Stimulated activated CD8-positive, alpha-beta memory T cell treated with anti-CD3 and anti-CD28 coated beads, Interleukin-7, amount 100 ng/mL, for 24 hours (primary cell): Measurements from ENCODE around the gene KRTAP4-4.
"Not testable (repeated sequence)": the region's sequence is repeated elsewhere in the genome, so short reads cannot be mapped to it uniquely, and the experiment has no call there.

Experiments
- DNase-seq: peaks from one replicate; pipeline ENCODE4 v3.0.0-alpha.2; 2020; ENCODE audit warnings: low read depth

The KRTAP4-4 gene

DNA sequence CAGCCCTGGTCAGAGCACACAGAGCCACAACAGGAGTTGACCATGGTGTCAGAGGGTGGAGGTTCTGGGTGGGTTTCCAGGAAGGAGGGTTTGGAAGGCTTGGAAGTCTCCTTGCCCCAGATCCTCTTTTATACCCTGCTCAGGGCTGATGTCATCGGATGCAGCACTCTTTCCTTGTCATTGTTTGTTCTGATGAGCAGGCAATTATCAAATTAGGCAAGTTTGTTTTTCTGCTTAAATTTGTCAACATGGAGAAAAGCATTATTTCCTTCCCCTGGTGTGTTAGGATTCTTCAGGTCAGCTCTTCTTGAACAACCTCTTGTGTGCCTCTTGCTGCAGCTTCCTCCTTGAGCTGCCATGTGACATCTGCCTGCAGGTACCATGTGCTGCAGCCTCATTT lies at the start of gene KRTAP4-4:
Gene KRTAP4-4 (minus strand): TSS at position 101 of the 400 bp plus-strand sequence. CDS start 57 bp downstream, at position 44.
- no peak for DNase-seq

DNA sequence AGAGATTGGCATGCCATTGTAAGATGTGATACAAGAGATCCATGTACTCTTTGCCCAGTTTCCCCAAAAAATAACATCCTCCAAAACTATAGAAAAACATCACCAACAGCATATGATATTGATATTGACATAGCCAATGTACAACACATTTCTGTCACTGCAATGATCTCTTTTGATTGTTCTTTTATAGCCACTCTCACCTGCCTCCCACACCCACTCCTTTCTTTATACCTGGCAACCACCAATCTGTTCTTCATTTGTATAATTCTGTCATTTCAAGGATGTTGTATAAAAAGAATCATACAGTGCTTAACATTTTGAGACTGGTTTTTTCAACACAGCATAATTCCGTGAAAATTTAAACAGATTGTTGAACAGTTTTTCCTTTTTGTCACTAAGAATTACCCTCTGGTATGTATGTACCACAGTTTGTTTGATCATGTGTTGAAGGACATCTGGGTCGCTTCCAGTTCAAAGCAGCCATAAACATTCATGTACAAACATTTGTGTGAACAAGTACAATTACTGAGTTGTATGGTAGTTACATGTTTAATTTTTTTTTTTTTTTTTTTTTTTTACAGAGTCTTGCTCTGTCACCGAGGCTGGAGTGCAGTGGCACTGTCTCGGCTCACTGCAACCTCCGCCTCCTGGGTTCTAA lies 39.0 kb upstream of the KRTAP4-4 start:
- no peak for DNase-seq

DNA sequence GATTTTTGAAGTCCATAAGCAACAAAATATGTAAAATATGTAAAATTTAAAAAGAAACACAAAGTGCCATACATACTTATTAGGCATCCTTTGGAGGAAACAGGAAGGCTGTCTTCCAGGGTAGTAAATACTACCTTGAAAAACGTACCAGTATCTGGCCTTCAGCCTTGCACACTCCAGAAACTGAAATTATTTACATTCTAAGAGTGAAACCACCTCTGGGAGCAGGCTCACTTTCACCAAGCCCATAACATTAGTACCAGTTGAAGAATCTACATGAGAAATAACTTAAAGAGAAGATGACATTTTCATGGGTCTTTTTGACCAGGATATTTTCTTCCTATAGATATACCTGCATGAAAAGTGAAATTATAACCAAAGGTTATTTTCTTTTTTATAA lies 35.5 kb upstream of the KRTAP4-4 start:
- DNase-seq: no peak

- no peak for DNase-seq
These were observed 29.8 kb upstream of the KRTAP4-4 start for GRCh38 chr17:41190328-41190727.

- DNase-seq: not testable (repeated sequence)
These were observed 29.3 kb upstream of the KRTAP4-4 start, which contains the start of gene KRTAP9-1 for GRCh38 chr17:41189837-41190318. Gene KRTAP9-1, plus strand, starts transcription at chr17:41189887. Its CDS starts 0 bp downstream, at chr17:41189887.

- no peak for DNase-seq
These were observed 26.3 kb upstream of the KRTAP4-4 start for GRCh38 chr17:41186872-41187271.

DNA sequence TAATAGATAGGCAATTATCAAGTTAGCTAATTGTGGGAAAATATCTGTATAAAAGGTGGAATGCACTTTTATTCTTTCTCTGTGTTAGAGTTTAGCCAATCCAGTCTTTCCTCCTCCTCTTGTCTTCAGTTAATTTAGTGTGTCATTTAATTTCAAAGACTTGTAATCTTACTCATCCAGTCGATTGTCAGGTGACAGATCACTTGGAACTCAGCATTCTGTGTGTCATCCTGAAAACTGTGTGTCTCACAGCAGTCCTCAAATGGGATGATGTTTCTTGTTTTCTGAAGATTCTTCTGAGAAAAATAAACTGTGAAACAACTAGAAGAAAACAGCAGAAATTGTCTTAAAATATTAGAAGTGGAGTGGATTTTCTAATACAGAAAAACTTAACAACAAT lies 24.5 kb upstream of the KRTAP4-4 start:
- no peak for DNase-seq

- no peak for DNase-seq
These were observed 24.0 kb upstream of the KRTAP4-4 start, which contains the start of gene KRTAP4-1 for GRCh38 chr17:41184480-41184961. Gene KRTAP4-1, minus strand, starts transcription at chr17:41184911. Its CDS starts 57 bp downstream, at chr17:41184854.

- DNase-seq: no peak
These were observed 18.5 kb upstream of the KRTAP4-4 start for GRCh38 chr17:41178843-41179616.

DNA sequence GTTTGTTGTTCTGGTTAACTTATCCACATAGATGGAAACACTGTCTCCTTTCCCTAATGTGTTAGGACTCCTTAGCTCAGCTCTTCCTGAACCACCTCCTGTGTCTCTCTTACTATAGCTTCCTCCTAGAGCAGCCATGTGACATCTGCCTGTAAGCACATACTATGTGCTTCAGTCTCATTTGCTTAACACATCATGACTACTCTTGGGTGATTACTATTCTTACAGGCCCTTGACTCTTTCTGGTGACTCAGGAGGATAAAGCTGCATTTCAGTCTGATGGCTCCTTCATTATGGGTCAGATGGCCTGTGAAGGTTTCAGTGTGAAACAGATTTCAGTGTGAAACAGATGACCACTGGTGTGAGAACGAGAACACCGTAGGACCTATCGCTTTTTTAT lies 17.8 kb upstream of the KRTAP4-4 start:
- DNase-seq: no peak

DNA sequence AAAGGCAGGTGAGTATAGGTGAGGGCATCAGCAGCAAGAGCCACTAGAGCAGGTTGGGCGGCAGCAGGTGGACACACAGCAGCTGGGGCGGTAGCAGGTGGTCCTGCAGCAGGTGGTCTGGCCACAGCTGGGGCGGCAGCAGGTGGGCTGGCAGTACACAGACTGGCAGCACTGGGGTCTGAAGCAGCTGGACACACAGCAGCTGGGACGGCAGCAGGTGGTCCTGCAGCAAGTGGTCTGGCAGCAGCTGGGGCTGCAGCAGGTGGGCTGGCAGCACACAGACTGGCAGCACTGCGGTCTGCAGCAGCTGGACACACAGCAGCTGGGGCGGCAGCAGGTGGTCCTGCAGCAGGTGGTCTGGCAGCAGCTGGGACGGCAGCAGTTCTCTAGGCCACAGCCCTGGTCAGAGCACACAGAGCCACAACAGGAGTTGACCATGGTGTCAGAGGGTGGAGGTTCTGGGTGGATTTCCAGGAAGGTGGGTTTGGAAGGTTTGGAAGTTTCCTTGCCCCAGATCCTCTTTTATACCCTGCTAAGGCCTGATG lies 17.3 kb upstream of the KRTAP4-4 start, which contains the start of gene KRTAP4-2:
Gene KRTAP4-2 (minus strand): TSS at position 495 of the 545 bp plus-strand sequence. CDS start 57 bp downstream, at position 438.
- DNase-seq: no peak

GRCh38 chr17:41176744-41177387 lies 16.3 kb upstream of the KRTAP4-4 start:
- no peak for DNase-seq

- DNase-seq: no peak
These were observed 11.3 kb upstream of the KRTAP4-4 start for GRCh38 chr17:41171886-41172285.

GRCh38 chr17:41168121-41168520 lies 7.6 kb upstream of the KRTAP4-4 start, which contains the start of gene KRTAP4-3:
Gene KRTAP4-3, minus strand, starts transcription at chr17:41168221. Its CDS starts 49 bp downstream, at chr17:41168172.
- DNase-seq: no peak

DNA sequence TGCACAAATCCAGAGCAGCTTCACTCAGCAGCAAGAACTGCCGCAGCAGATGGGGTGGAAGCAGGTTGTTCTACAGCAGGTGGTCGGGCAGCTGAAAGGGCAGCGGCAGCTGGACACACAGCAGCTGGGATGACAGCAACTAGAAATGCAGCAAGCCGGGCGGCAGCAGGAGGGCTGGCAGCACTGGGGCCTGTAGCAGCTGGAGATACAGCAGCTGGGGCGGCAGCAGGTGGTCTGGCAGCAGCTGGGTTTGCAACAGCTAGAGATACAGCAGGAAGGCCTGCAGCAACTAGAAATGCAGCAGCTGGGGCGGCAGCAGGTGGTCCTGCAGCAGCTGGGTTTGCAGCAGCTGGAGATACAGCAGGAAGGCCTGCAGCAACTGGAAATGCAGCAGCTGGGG lies 7.0 kb upstream of the KRTAP4-4 start:
- DNase-seq: no peak

DNA sequence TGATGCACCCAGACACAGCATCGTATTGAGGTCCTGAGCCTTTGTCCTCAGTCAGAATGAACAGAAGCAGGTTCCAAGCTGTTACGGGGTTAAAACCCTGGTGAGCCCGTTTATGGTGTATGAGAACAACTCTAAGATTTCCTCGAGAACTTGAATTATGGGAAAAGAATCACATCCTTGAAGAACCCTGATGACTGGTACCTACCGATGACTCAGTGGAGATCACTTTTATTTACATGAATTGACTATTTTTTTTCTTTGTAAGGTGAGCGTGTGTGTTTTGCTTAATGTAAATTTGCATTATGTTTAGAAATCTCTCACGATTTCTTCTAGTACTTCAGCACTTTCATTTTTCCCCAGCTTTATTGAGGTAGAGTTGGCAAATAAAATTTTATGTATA lies 3.3 kb upstream of the KRTAP4-4 start:
- DNase-seq: no peak

DNA sequence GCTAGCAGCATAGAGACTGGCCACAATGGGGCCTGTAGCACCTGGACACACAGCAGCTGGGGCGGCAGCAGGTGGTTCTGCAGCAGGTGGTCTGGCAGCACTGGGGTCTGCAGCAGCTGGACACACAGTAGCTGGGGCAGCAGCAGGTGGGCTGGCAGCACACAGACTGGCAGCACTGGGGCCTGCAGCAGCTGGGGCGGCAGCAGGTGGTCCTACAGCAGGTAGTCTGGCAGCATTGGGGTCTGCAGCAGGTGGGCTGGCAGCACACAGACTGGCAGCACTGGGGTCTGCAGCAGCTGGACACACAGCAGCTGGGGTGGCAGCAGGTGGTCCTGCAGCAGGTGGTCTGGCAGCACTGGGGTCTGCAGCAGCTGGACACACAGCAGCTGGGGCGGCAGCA lies 358 bp downstream of the KRTAP4-4 start:
- not testable (repeated sequence) for DNase-seq

GRCh38 chr17:41153856-41154255 lies 6.7 kb downstream of the KRTAP4-4 start:
- DNase-seq: no peak

DNA sequence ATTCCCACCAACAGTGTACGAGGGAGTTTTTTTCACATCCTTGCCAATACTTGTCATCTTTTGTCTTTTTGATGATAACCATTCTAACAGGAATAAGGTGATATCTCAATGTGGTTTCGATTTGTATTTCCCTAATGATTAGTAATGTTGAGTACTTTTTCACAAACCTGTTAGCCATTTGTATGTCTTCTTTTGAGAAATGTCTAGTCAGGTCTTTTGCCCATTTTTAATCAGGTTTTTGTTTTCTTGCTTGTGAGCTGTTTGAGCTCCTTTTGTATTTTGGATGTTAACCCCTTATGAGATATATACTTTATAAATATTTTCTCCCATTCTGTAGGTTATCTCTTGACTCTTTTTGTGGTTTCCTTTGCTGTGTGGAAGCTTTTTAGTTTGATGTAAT lies 9.0 kb downstream of the KRTAP4-4 start:
- DNase-seq: no peak

GRCh38 chr17:41150026-41150425 lies 10.5 kb downstream of the KRTAP4-4 start:
- no peak for DNase-seq

DNA sequence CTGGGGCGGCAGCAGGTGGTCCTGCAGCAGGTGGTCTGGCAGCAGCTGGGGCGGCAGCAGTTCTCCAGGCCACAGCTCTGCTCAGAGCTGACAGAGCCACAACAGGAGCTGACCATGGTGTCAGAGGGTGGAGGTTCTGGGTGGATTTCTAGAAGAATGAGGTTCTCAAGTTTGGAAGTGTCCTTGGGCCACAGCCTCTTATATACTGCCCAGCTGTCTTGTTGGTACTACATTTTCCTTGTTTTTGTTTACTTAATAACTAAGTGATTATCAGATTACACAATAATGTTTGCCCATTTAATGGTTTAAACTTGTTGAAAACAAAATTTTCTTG lies 10.9 kb downstream of the KRTAP4-4 start, which contains the start of gene KRTAP4-5:
Gene KRTAP4-5 (minus strand): TSS at position 174 of the 334 bp plus-strand sequence. CDS start 58 bp downstream, at position 116.
- DNase-seq: no peak
